GM19372 (cell line): Measurements from ENCODE around the gene KRI1.

Source experiments
- ATAC-seq: cut with Tn5 transposase; IDR thresholded peaks from one replicate; pipeline ENCODE4 v1.9.1; 2021; ENCODE audit warnings: mild to moderate bottlenecking, low read depth, moderate library complexity; ENCODE audit not compliant: unreplicated experiment

The KRI1 gene

DNA sequence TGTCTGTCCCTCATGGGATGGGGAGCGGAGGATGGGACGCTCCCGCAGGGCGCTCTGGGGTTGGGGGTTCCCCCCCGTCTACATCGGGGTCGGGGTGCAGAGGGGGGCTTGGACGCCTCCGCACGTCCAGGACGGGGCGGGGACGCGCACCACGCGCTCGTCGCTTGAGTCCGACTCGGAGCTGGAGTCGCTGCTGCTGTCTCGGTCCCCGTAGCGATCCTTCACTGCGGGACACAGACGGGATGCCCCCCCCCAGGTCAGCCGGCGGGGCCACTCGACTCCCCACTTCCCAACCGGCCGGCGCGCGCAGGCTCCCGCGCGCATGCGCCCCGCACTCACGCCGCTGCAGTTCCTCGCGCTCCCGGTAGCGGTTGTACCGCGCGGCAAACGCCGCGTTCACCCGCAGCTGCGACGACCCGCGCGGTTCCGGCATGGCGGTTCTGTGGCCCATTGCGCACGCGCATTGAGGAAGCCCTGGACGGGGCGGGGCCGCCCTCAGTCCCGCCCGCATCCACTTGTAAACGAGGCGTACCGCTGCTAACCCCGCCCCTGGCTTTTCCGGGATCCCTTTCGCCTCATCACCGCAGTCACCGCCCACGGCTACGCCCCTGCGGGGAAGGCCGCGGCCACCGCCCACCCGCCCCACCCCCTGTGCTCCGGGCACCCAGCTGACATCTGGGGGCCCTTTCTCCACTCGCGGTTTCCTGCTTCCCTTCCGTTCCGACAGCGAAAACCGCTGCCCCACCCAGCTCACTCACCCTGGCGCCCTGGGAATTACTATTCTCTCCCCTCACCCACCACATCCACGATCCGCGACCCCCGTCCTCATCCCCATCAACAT, at the start of gene KRI1:
TSS of gene KRI1 (minus strand) at position 444 of the 841 bp plus-strand sequence. CDS start at position 433, 11 bp downstream.
- peak; percentile 50 for ATAC-seq

DNA sequence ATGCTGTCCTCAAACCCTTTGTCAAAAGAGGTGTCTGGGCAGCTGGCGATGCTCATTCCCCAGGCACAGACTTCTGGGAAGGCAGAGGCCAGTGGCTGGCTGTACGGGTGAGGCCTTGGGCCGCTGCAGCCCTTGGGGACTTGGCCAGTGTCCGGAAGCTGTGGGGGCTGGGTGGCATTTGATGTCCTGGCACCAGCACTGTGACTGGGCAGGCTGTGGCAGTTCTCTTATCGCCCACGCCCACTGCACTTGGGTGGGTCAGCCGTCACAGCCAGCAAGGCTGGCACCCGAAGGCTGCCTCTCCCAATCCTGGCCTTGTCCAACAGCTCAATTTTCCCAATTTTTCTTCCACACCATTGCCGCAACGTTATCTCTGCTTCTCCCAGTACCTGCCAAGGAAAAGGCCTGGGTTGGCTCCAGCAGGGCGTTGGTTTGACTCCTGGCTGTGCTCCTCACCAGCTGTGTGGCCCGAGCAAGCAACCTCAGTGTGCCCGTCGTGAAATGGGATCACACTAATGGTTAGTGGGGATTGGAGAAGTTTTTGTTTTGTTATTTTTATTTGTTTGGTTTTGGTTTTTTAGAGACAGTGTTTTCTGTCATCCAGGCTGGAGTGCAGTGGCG, 46.8 kb upstream of the KRI1 start:
- no peak for ATAC-seq

GRCh38 chr19:10611907-10612306, 46.1 kb upstream of the KRI1 start:
- no peak for ATAC-seq

DNA sequence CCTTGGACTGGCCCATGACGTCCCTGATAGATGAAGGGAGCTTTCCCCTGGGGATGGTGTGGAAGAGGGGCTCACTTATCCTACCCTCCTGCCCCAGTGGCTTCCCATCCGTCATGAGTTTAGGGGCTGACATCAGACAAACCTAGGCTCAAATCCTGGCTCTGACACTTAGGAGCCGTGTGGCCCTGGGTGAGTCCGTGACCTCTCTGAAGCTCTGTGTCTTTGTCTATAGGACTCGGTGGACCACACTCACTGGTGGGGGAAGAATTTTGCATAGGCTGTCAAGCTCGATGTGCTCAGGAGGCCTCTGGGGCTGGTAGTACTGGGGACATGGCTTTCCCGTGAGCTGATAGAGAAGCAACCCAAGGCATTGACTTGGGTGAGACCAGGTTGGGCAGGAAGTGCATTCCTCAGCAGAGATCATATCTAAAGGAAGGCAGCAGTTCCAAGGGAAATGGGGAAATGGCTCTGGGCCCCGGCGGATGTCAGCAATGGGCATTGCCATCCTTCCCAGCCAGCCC, 38.7 kb upstream of the KRI1 start:
- no peak for ATAC-seq

DNA sequence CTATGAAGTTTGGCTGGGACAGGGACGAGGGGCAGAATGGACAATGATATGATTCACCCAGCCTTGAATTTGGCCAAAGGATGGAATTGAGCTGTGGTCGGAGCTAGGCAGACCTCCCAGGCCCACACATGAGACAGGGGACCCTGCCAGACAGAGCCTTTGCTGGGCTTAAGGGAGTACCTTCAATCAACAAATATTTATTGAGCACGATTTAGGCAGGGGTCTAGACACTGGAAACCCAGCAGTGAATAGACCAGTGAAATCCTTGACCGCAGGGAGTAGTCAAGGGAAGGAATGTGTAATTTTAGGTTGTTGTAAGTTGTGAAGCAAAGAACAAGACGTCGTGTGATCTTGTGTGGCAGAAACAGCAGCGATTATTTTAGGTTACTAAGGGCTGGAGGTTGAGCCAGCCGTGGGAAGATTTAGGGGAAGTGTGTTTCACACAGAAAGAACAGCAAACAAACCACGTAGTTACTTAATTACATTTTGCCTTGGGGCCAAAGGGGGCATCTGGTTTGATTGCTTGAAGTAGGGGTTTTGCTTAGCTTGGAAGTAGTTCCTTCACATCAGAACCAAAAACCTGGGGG, 38.2 kb upstream of the KRI1 start:
- ATAC-seq: no peak

- ATAC-seq: peak; percentile 27
Observed at GRCh38 chr19:10603084-10603872, 37.5 kb upstream of the KRI1 start.

GRCh38 chr19:10602330-10603083, 36.7 kb upstream of the KRI1 start:
- peak; percentile 50 for ATAC-seq

GRCh38 chr19:10601999-10602329, 36.2 kb upstream of the KRI1 start:
- no peak for ATAC-seq

GRCh38 chr19:10600149-10600548, 34.3 kb upstream of the KRI1 start:
- no peak for ATAC-seq

DNA sequence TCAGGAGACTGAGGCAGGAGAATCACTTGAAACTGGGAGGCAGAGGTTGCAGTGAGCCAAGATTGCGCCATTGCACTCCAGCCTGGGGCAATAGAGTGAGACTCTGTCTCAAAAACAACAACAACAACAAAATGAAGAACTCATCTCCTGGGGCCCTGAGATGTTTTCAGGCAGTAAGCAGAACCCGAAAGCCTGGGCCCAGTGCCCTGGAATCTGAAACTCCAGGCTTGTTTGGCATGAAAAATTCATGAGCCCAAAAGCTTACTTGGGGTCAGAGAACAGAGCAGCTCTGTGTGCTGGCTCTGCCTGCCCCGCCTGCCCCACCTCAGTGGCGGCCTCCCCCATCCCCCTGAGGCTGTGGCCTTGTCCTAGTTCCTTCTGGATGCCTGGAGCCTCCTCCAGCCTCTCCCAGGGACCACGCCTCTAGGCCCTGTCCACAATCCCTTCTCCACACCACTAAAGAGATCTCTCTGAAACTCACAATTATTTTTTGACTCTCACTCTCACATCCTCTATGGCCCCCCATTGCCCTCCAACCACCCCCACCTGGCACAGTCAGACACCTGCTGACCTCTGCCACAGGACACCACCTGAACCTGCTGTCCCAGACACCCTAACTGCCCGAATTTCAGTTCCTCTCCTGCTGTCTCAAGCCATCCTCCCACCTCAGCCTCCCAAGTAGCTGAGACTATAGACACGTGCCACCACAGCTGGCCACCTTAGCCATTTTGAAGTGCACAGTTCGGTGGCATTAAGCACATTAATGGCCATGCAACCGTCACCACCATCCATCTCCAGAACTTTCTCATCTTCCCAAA, 28.2 kb upstream of the KRI1 start:
- no peak for ATAC-seq

- no peak for ATAC-seq
Observed at GRCh38 chr19:10593148-10593547, 27.3 kb upstream of the KRI1 start.

DNA sequence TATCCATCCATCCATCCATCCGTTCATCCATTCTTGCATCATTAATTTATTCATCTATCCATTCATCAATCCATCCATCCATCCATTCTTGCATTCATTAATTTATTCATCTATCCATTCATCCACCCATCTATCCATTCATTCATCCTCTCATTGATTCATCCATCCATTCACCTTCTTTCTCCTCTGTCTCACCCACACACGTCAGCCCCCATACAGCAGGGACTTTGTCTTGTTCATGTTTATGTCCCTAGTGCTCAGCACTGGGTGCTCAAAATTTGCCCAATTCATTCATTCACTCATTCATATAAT, 22.0 kb upstream of the KRI1 start:
- ATAC-seq: no peak

- no peak for ATAC-seq
Observed at GRCh38 chr19:10587022-10587838, 21.4 kb upstream of the KRI1 start, which contains the start of gene AP1M2. TSS of gene AP1M2 (minus strand) at chr19:10587312. CDS start at chr19:10587231, 81 bp downstream.

DNA sequence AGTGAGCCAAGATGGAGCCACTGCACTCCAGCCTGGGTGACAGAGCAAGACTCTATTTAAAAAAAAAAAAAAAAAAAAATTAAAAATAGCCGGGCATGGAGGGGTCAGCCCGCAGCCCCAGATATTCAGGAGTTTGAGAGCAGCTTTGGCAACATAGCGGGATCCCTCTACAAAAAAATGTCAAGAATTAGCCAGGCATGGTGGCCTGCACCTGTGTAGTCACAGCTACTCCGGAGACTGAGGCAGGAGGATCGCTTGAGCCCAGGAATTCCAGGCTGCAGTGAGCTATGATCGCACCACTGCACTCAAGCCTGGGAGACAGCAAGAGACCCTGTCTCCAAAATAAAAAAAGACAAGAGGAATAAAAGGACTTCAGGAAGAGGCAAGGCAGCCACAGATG, 20.6 kb upstream of the KRI1 start:
- ATAC-seq: no peak

GRCh38 chr19:10583036-10583776, 17.4 kb upstream of the KRI1 start:
- ATAC-seq: no peak

DNA sequence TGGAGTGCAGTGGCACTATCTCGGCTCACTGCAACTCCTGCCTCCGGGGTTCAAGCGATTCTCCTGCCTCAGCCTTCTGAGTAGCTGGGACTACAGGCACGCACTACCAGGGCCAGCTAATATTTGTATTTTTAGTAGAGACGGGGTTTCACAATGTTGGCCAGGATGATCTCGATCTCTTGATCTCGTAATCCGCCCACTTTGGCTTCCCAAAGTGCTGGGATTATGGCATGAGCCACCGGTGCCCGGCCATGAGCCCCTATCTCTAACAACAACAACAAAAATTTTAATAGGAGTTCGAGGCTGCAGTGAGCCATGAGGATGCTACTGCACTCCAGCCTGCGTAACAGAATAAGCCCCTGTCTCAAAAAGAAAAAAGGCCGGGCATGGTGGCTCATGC, 16.3 kb upstream of the KRI1 start:
- no peak for ATAC-seq

DNA sequence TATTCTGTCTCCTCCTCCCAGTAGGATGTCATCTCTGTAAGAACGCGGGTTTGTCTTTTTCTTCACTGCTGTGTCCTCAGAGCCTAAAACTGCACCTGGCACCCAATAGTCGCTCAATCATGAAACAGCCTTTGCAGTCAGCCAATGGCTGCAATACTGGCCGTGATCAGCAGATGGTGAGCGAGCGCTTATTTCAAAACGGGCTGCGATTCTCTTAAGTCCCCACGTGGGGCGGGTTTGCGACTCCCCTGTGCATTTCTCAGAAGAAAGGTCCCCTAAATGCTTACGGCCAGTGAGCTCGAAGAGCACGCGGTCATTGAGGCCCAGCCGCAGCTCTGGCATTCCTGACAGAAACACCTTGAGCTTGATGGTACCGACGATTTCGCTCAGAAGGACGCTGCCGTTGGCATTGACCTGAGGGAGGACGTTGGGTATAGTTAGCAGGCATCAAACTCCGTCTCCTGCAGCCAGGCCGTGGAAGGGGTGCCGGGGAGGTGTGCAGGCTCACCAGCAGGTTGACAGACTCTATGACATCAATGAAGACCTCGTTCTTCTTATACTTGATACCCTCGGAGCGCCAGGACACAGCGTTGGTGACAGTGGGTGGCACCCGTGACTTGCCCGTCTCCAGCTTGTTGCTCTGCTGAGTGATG, 15.3 kb upstream of the KRI1 start:
- ATAC-seq: no peak
